ENCODE results near the gene PCK2.
"Not testable (repeated sequence)": the region's sequence is repeated elsewhere in the genome, so short reads cannot be mapped to it uniquely, and the experiment has no call there.

The PCK2 gene

GRCh38 chr14:24093901-24094840 lies at the start of gene PCK2:
PCK2 (plus strand) TSS chr14:24094311; CDS start chr14:24094406, 95 bp downstream.
- DNase-seq (ENCODE audit: low read depth in 2 of 2, low spot score in 1 of 2), result peak; percentile 30 to 55

GRCh38 chr14:24049002-24049401 lies 45.1 kb upstream of the PCK2 start:
- not testable (repeated sequence) for DNase-seq (ENCODE audit: low read depth in 2 of 2, low spot score in 1 of 2)

- DNase-seq (ENCODE audit: low read depth in 2 of 2, low spot score in 1 of 2), result not testable (repeated sequence)
These were observed 43.4 kb upstream of the PCK2 start for GRCh38 chr14:24050753-24051152.

- no peak for DNase-seq (ENCODE audit: low read depth in 2 of 2, low spot score in 1 of 2)
These were observed 42.8 kb upstream of the PCK2 start for GRCh38 chr14:24051176-24051788.

GRCh38 chr14:24051789-24052655 lies 42.1 kb upstream of the PCK2 start, which contains the start of gene CARMIL3:
CARMIL3 (plus strand) TSS chr14:24052009; CDS start chr14:24052154, 145 bp downstream.
- DNase-seq (ENCODE audit: low read depth in 2 of 2, low spot score in 1 of 2), result peak; percentile 13 to 40

DNA sequence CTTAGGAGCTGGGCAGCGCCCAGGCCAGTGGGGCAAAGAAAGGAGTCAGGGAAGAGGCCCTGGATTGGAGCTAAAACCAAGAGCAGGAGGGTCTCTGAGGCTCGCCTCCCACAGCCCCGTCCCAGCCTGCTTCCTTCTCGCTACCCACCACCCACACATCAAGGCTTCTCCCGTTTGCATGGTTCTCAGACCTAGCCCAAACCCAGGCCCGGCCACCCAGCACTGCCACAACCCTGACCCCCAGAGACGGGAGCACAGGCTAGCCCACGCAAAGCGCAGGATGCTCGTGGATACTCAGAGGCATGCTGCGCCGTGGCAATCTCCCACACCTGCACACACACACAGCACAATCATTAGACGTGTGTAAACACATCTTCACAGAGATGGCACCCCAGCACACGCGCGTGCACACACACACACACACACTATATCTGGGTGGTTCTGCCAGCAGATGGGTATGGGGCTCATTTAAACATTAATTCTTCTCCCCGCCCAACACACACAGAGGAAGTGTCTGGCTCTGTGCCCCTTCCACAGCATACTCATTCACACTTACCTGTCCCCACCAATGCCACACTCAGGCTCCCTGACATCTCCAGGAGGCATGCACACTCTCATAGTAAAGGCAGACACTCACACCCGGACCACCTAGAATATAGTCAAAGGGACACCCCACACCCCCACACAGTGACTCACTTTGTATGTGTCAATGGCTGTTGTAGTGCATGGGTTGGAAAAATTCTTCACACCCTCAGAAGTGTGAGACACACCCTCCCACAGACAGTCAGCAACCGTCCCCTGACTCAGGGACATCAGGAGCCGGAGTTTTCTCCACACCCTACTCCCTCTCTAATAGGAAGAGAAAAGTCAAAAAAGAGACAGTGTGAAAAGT lies 41.2 kb upstream of the PCK2 start:
- DNase-seq (ENCODE audit: low read depth in 2 of 2, low spot score in 1 of 2), result peak; percentile 15 to 23

GRCh38 chr14:24053548-24054323 lies 40.4 kb upstream of the PCK2 start:
- DNase-seq (ENCODE audit: low read depth in 2 of 2, low spot score in 1 of 2), result no peak

DNA sequence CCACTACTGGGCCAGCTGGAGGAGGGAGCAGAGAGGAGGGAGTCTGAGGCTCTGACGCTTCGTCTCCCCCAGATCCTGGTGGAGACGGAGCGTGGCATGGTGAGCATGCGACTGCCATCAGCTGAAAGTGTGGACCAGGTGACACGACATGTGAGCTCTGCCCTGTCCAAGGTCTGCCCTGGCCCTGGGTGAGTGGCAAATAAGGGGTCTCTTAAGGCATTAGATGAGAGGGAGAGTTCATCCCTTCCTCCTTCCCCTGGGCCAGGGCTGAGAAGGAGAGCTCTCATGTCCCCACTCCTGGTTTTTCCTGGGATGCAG lies 39.8 kb upstream of the PCK2 start:
- DNase-seq (ENCODE audit: low read depth in 2 of 2, low spot score in 1 of 2), result no peak

DNA sequence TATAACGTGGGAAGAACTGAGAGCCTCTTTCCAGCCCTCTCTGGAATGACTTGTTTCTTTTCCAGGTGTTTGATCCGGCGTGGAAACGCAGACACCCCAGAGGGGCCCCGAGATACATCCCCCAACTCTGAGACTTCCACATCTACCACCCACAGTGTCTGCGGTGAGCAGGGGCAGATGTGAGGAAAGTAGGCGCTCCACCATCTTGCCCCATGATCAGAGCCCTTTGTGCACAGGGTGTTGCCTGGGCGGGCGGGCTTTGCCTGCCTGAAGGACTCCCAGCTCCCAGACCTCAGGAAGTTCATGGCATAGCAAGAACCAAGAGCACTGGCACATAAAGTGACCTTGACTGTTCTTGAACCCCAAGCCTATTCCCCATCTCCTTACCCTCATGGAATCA lies 39.5 kb upstream of the PCK2 start:
- no peak for DNase-seq (ENCODE audit: low read depth in 2 of 2, low spot score in 1 of 2)

DNA sequence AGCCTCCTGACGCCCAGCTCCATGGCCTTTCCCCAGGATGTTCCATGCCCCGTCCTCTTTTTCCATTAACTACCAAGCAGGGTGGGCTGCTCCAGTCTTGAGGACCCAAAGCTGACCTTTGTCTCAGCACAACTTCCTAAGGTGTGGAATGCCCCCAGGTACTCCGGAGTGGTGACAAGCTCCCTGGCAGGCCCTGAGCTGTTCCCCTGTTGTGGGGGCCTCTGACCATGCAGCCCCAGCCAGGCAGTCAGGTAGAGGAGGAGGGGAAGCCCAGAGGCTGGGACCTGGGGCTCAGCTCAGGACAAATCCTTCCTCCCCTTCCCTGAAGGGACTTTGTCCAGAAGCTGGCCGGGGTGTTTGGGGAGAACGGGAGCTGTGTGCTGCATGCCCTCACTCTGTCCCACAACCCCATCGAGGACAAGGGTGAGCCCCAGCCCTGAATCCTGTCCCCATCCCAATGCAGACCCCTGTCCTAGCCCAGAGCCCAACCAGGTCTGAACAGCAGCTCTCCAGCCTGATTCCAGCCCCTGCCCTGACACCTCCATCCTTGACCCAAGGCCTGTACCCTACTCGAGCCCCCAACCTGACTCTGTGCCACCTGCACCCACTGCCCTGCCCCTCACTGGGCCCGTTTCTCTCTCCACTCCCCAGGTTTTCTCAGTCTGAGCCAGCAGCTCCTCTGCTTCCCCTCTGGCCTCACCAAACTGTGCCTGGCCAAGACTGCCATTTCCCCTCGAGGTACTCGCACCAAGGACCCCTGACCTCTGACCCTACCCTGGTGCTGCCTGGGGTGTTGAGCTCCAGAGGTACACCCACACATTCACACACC lies 37.9 kb upstream of the PCK2 start:
- no peak for DNase-seq (ENCODE audit: low read depth in 2 of 2, low spot score in 1 of 2)

DNA sequence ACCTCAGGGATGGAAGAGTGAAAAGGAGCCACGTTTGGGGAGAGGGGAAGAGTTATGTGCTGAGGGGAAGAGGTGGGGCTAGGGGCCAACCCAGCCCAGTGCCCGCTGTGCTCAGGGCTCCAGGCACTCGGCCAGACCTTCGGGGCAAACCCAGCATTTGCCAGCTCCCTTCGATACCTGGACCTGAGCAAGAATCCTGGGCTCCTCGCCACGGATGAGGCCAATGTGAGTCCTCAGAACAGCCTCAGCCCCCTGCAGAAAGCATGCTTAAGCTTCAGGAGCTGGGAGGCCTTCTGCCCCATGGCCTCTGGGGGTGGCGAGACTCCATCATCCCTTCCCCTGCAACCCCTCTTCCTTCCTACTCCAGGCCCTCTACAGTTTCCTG lies 37.3 kb upstream of the PCK2 start:
- DNase-seq (ENCODE audit: low read depth in 2 of 2, low spot score in 1 of 2), result no peak

GRCh38 chr14:24057271-24057670 lies 36.8 kb upstream of the PCK2 start:
- DNase-seq (ENCODE audit: low read depth in 2 of 2, low spot score in 1 of 2), result no peak

GRCh38 chr14:24057867-24058259 lies 36.2 kb upstream of the PCK2 start:
- DNase-seq (ENCODE audit: low read depth in 2 of 2, low spot score in 1 of 2), result no peak

GRCh38 chr14:24058260-24058950 lies 35.7 kb upstream of the PCK2 start:
- DNase-seq (ENCODE audit: low read depth in 2 of 2, low spot score in 1 of 2), result peak in 1 of 2 donors; percentile 22

DNA sequence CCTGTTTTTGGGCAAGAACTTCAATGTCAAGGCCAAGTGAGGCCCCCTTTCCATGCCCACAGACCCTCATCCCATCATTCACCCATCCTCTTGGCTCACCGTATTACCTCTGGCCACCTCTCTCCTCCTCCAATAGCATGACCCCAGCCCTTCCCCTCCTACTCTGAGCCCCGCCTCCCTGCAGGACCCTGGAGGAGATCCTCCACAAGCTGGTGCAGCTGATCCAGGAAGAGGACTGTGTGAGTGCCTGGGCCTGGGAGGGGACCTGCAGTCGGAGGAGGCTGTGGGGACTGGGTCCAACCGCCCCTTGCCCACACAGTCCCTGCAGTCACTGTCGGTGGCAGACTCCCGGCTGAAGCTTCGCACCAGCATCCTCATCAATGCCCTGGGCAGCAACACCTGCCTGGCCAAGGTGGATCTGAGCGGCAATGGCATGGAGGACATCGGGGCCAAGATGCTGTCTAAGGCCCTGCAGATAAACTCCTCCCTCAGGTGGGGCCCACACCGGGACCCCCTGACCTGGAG lies 35.1 kb upstream of the PCK2 start:
- no peak for DNase-seq (ENCODE audit: low read depth in 2 of 2, low spot score in 1 of 2)

GRCh38 chr14:24059841-24060388 lies 34.2 kb upstream of the PCK2 start:
- no peak for DNase-seq (ENCODE audit: low read depth in 2 of 2, low spot score in 1 of 2)

DNA sequence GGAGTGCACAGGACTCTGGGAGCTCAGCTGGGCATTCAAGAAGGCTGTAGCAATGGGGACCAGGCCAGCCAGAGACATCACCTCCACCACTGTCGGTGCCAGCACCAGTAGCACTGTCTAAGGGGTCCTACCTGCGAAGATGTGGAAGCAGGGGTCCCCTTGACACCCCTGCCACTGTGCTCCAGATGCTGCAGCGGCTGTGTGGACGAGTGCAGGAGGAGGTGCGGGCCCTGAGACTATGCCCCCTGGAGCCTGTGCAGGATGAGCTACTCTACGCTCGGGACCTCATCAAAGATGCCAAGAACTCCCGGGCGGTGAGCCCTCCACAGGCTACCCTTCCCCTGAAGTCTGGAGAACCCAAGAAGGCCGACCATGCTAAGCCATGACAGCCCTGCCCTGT lies 33.7 kb upstream of the PCK2 start:
- DNase-seq (ENCODE audit: low read depth in 2 of 2, low spot score in 1 of 2), result no peak
